ENCODE results near the gene MORN5.

DNA sequence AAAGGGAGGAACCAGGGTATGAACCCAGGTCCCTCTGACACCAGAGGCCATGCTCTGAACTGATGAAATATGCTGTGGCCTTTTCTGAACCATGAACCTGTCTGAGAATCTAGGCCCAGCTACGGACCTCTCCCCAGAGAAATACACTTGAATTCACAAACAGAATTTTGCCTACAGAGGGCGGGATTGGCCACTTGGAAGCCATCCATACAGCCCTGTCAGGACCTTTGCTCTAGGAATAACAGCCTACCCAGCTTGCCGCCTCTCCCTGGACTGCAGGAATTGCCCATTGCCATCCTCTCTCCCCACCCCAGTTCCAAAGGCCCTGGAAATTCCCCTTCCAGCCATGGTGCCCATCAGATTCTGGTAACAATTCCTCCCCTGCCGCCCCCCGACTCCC lies 26.6 kb downstream of the MORN5 start:
- TF ChIP-seq EP300 (IDR thresholded peaks at IDR 0.05; ENCODE audit: borderline replicate concordance) (no peak), NFIC (IDR thresholded peaks at IDR 0.05) (no peak), TEAD4 (IDR thresholded peaks at IDR 0.05) (no peak), RAD21 (IDR thresholded peaks at IDR 0.05; ENCODE audit: low read depth) (no peak)
- TF ChIP-seq, protein P1, sequence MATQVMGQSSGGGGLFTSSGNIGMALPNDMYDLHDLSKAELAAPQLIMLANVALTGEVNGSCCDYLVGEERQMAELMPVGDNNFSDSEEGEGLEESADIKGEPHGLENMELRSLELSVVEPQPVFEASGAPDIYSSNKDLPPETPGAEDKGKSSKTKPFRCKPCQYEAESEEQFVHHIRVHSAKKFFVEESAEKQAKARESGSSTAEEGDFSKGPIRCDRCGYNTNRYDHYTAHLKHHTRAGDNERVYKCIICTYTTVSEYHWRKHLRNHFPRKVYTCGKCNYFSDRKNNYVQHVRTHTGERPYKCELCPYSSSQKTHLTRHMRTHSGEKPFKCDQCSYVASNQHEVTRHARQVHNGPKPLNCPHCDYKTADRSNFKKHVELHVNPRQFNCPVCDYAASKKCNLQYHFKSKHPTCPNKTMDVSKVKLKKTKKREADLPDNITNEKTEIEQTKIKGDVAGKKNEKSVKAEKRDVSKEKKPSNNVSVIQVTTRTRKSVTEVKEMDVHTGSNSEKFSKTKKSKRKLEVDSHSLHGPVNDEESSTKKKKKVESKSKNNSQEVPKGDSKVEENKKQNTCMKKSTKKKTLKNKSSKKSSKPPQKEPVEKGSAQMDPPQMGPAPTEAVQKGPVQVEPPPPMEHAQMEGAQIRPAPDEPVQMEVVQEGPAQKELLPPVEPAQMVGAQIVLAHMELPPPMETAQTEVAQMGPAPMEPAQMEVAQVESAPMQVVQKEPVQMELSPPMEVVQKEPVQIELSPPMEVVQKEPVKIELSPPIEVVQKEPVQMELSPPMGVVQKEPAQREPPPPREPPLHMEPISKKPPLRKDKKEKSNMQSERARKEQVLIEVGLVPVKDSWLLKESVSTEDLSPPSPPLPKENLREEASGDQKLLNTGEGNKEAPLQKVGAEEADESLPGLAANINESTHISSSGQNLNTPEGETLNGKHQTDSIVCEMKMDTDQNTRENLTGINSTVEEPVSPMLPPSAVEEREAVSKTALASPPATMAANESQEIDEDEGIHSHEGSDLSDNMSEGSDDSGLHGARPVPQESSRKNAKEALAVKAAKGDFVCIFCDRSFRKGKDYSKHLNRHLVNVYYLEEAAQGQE (IDR thresholded peaks at IDR 0.05; ENCODE audit: low read depth) = no peak
